SK-N-SH treated with all-trans-retinoic acid at 6 μM for 48 hours (cell line): ENCODE results near the gene CCSER1.

Experiments
- ARNTL ChIP-seq: fragments of 450-650 bp; formaldehyde crosslinking; IDR thresholded peaks from 2 replicates; pipeline ENCODE4 v1.5.0; 2020; ENCODE audit warnings: low read depth, mild to moderate bottlenecking, moderate library complexity, borderline replicate concordance
- BACH2 ChIP-seq: fragments of 250-450 bp; sonication (Bioruptor Pico); IDR thresholded peaks from 2 replicates; pipeline ENCODE4 v1.9.0; 2021; ENCODE audit warnings: mild to moderate bottlenecking, borderline replicate concordance
- CREB5 ChIP-seq: fragments of 250-450 bp; sonication (Bioruptor Pico); IDR thresholded peaks from 2 replicates; pipeline ENCODE4 v1.5.1; 2020; ENCODE audit warnings: low read depth, mild to moderate bottlenecking, moderate library complexity
- CSDC2 ChIP-seq: fragments of 250-450 bp; sonication (Bioruptor Pico); IDR thresholded peaks from 2 replicates; pipeline ENCODE4 v1.5.0; 2020; ENCODE audit warnings: mild to moderate bottlenecking, moderate library complexity
- CSRNP3 ChIP-seq: fragments of 250-450 bp; sonication (Bioruptor Pico); IDR thresholded peaks from 2 replicates; pipeline ENCODE4 v1.5.1; 2021; ENCODE audit warnings: mild to moderate bottlenecking, moderate library complexity
- ESRRG ChIP-seq: fragments of 250-450 bp; sonication (Bioruptor Pico); IDR thresholded peaks from 2 replicates; pipeline ENCODE4 v1.6.1; 2021; ENCODE audit warnings: mild to moderate bottlenecking
- PATZ1 ChIP-seq: fragments of 250-450 bp; sonication (Bioruptor Pico); IDR thresholded peaks from 2 replicates; pipeline ENCODE4 v1.8.0; 2020; ENCODE audit warnings: mild to moderate bottlenecking, moderate library complexity, borderline replicate concordance
- TOX ChIP-seq: fragments of 250-450 bp; sonication (Bioruptor Pico); IDR thresholded peaks from 2 replicates; pipeline ENCODE4 v1.8.0; 2021; ENCODE audit warnings: mild to moderate bottlenecking, moderate library complexity, borderline replicate concordance
- TSHZ2 ChIP-seq: fragments of 250-450 bp; sonication (Bioruptor Pico); IDR thresholded peaks from 2 replicates; pipeline ENCODE4 v1.5.0; 2020; ENCODE audit warnings: mild to moderate bottlenecking, moderate library complexity
- ZFP3 ChIP-seq: fragments of 250-450 bp; sonication (Bioruptor Pico); IDR thresholded peaks from 2 replicates; pipeline ENCODE4 v1.5.0; 2020; ENCODE audit warnings: mild to moderate bottlenecking, moderate library complexity
- ZFP30 ChIP-seq: fragments of 450-650 bp; formaldehyde crosslinking; IDR thresholded peaks from 2 replicates; pipeline ENCODE4 v1.5.0; 2022; ENCODE audit warnings: mild to moderate bottlenecking, moderate library complexity

- TF ChIP-seq TOX (CRISPR knock-in tag): no peak
- TF ChIP-seq ARNTL (CRISPR knock-in tag): no peak
- no peak for TF ChIP-seq ESRRG (CRISPR knock-in tag)
- TF ChIP-seq PATZ1 (CRISPR knock-in tag): no peak
- TF ChIP-seq ZFP3 (CRISPR knock-in tag): no peak
- TF ChIP-seq TSHZ2 (CRISPR knock-in tag): no peak
- no peak for TF ChIP-seq BACH2 (CRISPR knock-in tag)
- no peak for TF ChIP-seq CSDC2 (CRISPR knock-in tag)
- no peak for TF ChIP-seq CSRNP3 (CRISPR knock-in tag)
- no peak for TF ChIP-seq CREB5 (CRISPR knock-in tag)
- no peak for TF ChIP-seq ZFP30 (CRISPR knock-in tag)
Measured at GRCh38 chr4:90833706-90834105, 706.5 kb downstream of the CCSER1 start.
